GM23248 (cell line): Measurements from ENCODE around the gene SEMA3C.

ENCODE experiments used
- EZH2 ChIP-seq: fragments of 200-600 bp; sonication (generic); IDR thresholded peaks from 2 replicates; pipeline ENCODE4 v1.6.1; 2018; ENCODE audit warnings: antibody characterized with exemption, mild to moderate bottlenecking; ENCODE audit not compliant: insufficient read depth, poor library complexity, severe bottlenecking
- EZH2phosphoT487 ChIP-seq: fragments of 200-600 bp; sonication (generic); IDR thresholded peaks from 2 replicates; pipeline ENCODE4 v1.6.1; 2018; ENCODE audit warnings: antibody characterized with exemption, moderate library complexity, mild to moderate bottlenecking, low read depth; ENCODE audit not compliant: insufficient read depth

DNA sequence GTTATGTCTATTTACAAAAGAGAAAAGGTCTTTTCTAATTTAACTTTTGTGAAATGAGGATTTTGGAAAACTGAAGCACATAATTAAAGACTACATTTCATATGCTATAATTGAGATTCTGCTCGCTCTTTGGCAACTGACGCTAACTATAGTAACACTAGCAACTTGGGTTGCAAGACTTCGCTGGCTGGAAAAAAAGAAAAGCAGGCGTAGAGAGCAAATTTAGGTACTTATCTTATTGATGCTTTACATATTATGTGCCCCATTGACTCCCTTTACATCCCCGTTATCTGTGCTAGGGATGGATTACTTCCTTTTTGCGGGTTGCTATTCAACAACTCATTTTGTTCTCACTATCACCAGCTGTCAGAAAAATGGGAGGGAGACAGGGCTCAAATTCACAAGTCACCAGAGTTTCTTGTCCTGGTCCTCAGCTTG lies 10.5 kb downstream of the SEMA3C start:
- TF ChIP-seq EZH2 (no peak), EZH2phosphoT487 (no peak)
